Esophagus (tissue), 2 donors: Measurements from ENCODE around the gene FRAS1. TPM values are rescaled to one million over a fixed set of nuclear protein-coding genes. Genes with fewer than 3 reads are reported as not detected.

Experiments used
- H3K27ac ChIP-seq, 2 donors: one replicate each; pipeline ENCODE4 v1.5.1; 2013; ENCODE audit warnings: low read depth in 2 of 2, mild to moderate bottlenecking in 2 of 2, inconsistent platforms in 1 of 2, low read length in 1 of 2, moderate library complexity in 1 of 2
- H3K27me3 ChIP-seq, 2 donors: one replicate each; pipeline ENCODE4 v1.6.1; 2013; ENCODE audit warnings: low read length in 2 of 2, control low read depth in 1 of 2, mild to moderate bottlenecking in 1 of 2; ENCODE audit not compliant: insufficient read depth in 2 of 2, control insufficient read depth in 1 of 2
- H3K36me3 ChIP-seq, 2 donors: one replicate each; pipeline ENCODE4 v1.6.1; 2013; ENCODE audit warnings: low read length in 1 of 2; ENCODE audit not compliant: control insufficient read depth in 2 of 2, insufficient read depth in 2 of 2
- H3K4me1 ChIP-seq, 2 donors: one replicate each; pipeline ENCODE4 v1.6.1; 2013; ENCODE audit warnings: low read length in 1 of 2; ENCODE audit not compliant: control insufficient read depth in 2 of 2, insufficient read depth in 2 of 2
- H3K4me3 ChIP-seq, 2 donors: one replicate each; pipeline ENCODE4 v1.5.1; 2013; ENCODE audit warnings: low read length in 2 of 2, mild to moderate bottlenecking in 2 of 2, low read depth in 1 of 2, moderate library complexity in 1 of 2
- H3K9me3 ChIP-seq, 2 donors: one replicate each; pipeline ENCODE4 v1.6.1; 2013; ENCODE audit warnings: mild to moderate bottlenecking in 2 of 2, low read depth in 1 of 2, low read length in 1 of 2, moderate library complexity in 1 of 2; ENCODE audit not compliant: control insufficient read depth in 2 of 2, insufficient read depth in 1 of 2
- WGBS, 2 donors: extraction: QIAGEN DNeasy Blood & Tissue Kit; methylation state at CpG; one replicate each; pipeline ENCODE4 v1.1.7; 2013; 5-methylcytosine and 5-hydroxymethylcytosine counted together
- polyA plus RNA-seq, 2 donors: library from polyadenylated mRNA; stranded (reverse); fragments of 200-250 nt; gene quantifications; one replicate each; pipeline ENCODE4 v1.2.3, GENCODE V29; 2013
- donor health status: healthy with polysubstance abuse.
- donor health status: Bipolar disorder and iron deficiency.

The FRAS1 gene
- polyA plus RNA-seq, 2 donors = 0.60 to 1.6 TPM

GRCh38 chr4:78410225-78410624 is 353.1 kb downstream of the FRAS1 start:
- no peaks in the 10 kb centered on the region for H3K36me3 ChIP-seq
- no peak overlapping the region for H3K4me3 ChIP-seq
- H3K4me1 ChIP-seq = no peaks in the 10 kb centered on the region
- no peaks in the 10 kb centered on the region for H3K9me3 ChIP-seq
- H3K27me3 ChIP-seq = no peaks in the 10 kb centered on the region
- H3K27ac ChIP-seq = no peak overlapping the region

DNA sequence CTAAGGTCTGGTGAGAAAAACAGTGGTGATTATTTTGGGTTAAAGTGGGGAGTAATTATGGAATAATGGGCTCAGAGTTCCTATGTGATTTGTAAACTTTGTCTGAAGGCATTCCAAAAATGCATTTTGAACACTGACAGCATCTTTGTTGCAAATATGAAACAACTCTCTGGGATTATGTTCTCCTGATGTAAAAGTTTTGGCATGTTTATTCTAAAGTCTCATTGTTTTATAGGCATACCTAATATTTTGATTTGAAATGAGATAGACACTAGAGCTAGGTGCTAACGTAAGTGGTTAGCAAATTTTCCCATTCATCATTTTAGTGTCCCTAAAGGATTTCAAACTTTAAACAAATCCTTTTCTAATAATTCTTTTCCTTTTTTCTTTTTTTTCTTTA is 353.6 kb downstream of the FRAS1 start:
- no peaks in the 10 kb centered on the region for H3K4me1 ChIP-seq
- H3K27ac ChIP-seq = no peak overlapping the region
- 56 to 75% methylated on average over 1 of the region's 1 CpG for WGBS, 2 donors
- H3K36me3 ChIP-seq = no peaks in the 10 kb centered on the region
- H3K9me3 ChIP-seq = no peaks in the 10 kb centered on the region
- H3K27me3 ChIP-seq = no peaks in the 10 kb centered on the region
- no peak overlapping the region for H3K4me3 ChIP-seq

DNA sequence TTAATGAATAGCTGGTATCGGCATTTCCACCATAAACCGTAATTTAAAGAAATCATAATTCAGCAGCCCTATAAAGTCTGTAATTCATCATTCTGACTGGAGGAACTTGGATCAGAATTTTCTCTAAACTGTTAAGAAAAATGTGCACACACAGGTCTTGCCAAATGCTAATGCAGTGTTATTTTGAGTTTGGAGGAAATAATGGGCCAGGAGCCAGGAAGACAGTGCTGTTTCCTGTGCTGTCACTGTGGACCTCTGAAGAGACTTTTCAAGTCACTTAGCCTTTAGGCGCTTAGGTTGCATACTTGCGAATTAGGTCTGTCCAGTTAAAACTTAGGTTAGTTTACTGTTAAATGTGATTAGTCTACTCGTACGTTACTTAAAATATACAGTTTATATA is 357.0 kb downstream of the FRAS1 start:
- no peak overlapping the region for H3K27ac ChIP-seq
- H3K27me3 ChIP-seq = no peaks in the 10 kb centered on the region
- WGBS, 2 donors = 55 to 68% methylated on average over 6 of the region's 6 CpGs
- H3K9me3 ChIP-seq = no peaks in the 10 kb centered on the region
- no peaks in the 10 kb centered on the region for H3K4me1 ChIP-seq
- H3K36me3 ChIP-seq = no peaks in the 10 kb centered on the region
- H3K4me3 ChIP-seq = no peak overlapping the region

DNA sequence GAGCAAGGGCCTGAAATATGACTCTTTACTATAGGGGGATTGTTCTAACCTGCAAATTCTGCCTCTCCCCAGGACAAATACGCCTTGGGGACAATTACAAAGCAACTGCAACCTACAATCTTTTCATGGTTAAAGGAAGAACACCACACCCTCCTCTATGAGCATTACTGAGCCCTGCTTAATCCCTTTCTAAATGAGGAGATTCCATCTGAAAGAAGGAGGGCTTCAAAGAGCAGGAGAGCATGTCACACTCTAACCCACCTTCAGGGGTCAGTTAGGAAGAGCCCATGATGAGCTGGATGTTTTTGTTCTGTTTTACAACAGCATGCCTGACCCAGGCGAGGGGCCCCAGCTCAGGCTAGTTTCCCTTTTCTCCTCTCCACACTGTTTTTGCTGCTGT is 360.5 kb downstream of the FRAS1 start:
- no peaks in the 10 kb centered on the region for H3K27me3 ChIP-seq
- no peak overlapping the region for H3K4me3 ChIP-seq
- WGBS, 2 donors = 49 to 54% methylated on average over 2 of the region's 2 CpGs
- peaks cover 0 to 2% of the 10 kb centered on the region in 2 donors for H3K36me3 ChIP-seq
- H3K27ac ChIP-seq = no peak overlapping the region
- H3K9me3 ChIP-seq = no peaks in the 10 kb centered on the region
- H3K4me1 ChIP-seq = no peaks in the 10 kb centered on the region

DNA sequence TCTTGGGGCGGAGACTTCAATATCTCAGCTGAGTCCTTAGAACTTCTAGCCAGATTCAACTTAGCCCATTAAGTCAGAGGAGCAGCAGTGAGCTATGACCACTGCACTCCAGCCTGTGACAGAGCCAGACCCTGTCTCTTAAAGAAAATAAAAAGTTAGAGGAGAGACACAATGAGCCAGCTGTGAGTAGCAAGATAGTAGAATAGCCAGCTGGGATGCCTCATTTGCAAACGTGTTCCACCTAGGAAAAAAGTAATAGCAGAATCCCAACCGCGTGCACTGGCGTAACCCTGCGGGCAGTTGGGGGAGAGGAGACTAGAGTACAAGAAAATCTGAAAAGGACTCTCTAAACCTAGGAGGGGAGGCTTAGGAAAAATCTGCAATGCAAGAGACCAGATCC is 361.3 kb downstream of the FRAS1 start:
- Histone ChIP-seq H3K27ac (no peak overlapping the region), H3K4me3 (no peak overlapping the region), H3K4me1 (no peaks in the 10 kb centered on the region), H3K27me3 (no peaks in the 10 kb centered on the region), H3K9me3 (no peaks in the 10 kb centered on the region), H3K36me3 (peaks cover 0 to 2% of the 10 kb centered on the region in 2 donors)
- WGBS, 2 donors = 71 to 77% methylated on average over 6 of the region's 6 CpGs

GRCh38 chr4:78423790-78424189 is 366.7 kb downstream of the FRAS1 start:
- Histone ChIP-seq H3K4me1 (no peaks in the 10 kb centered on the region), H3K27ac (no peak overlapping the region), H3K27me3 (no peaks in the 10 kb centered on the region), H3K36me3 (peaks cover 0 to 2% of the 10 kb centered on the region in 2 donors), H3K4me3 (no peak overlapping the region), H3K9me3 (no peaks in the 10 kb centered on the region)
- 82 to 83% methylated on average over 9 of the region's 9 CpGs for WGBS, 2 donors

DNA sequence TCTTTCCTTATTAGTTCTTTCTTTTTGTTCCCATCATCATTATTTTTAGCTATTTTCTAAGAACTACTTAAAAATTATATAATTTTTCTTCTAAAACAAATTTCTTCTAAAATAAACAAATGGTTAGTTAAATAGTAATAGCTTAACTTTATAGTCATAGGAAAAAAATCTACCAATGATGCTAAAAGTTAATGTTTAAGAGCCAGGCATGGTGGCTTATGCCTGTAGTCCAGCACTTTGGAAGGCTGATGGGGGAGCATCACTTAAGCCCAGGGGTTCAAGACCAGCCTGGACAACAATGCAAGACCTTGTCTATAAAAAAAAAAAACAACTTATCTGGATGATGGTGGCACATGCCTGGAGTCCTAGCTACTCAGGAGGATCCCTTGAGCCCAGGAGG is 367.3 kb downstream of the FRAS1 start:
- Histone ChIP-seq H3K4me3 (no peak overlapping the region), H3K27ac (no peak overlapping the region), H3K36me3 (peaks cover 0 to 2% of the 10 kb centered on the region in 2 donors), H3K9me3 (no peaks in the 10 kb centered on the region), H3K27me3 (no peaks in the 10 kb centered on the region), H3K4me1 (no peaks in the 10 kb centered on the region)

DNA sequence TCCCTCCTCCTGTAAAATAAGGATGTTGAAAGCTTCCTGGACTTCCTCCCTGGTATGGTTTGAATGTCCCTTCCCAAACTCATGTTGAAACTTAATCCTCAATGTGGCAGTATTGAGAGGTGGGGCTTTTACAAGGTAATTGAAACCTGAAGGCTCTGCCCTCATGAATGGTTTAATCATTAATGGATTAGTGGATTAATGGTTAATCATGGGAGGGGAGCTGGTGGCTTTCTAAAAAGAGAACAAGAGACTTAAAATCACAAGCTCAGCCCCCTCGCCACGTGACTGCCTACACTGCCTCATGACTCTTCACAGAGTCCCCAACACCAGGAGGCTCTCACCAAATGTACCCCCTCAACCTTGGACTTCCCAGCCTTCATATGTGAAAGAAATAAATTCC is 369.8 kb downstream of the FRAS1 start:
- H3K4me1 ChIP-seq = no peaks in the 10 kb centered on the region
- 59 to 81% methylated on average over 2 of the region's 2 CpGs for WGBS, 2 donors
- no peaks in the 10 kb centered on the region for H3K36me3 ChIP-seq
- no peaks in the 10 kb centered on the region for H3K9me3 ChIP-seq
- no peak overlapping the region for H3K27ac ChIP-seq
- no peak overlapping the region for H3K4me3 ChIP-seq
- no peaks in the 10 kb centered on the region for H3K27me3 ChIP-seq

DNA sequence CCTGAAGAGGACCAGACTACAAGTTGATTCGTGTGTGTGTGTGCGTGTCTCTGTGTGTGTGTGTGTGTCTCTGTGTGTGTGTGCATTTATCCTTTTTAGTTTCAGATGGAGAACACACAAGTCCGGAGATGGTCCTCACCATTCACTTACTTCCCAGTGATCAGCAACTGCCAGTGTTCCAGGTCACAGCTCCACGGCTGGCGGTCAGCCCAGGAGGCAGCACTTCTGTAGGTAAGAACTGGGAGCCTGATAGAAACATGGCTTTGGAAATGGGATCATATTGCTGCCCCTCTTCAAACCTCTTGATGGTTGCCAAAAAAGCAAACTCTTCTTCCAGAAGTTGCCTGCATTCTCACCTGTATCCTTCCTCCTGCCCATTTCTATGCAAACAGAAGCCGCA is 371.9 kb downstream of the FRAS1 start:
- Histone ChIP-seq H3K4me1 (no peaks in the 10 kb centered on the region), H3K36me3 (no peaks in the 10 kb centered on the region), H3K27ac (no peak overlapping the region), H3K4me3 (no peak overlapping the region), H3K9me3 (no peaks in the 10 kb centered on the region), H3K27me3 (no peaks in the 10 kb centered on the region)
- 93 to 96% methylated on average over 6 of the region's 6 CpGs for WGBS, 2 donors

- H3K36me3 ChIP-seq = no peaks in the 10 kb centered on the region
- H3K27me3 ChIP-seq = no peaks in the 10 kb centered on the region
- H3K4me3 ChIP-seq = no peak overlapping the region
- no peak overlapping the region for H3K27ac ChIP-seq
- no peaks in the 10 kb centered on the region for H3K9me3 ChIP-seq
- no peaks in the 10 kb centered on the region for H3K4me1 ChIP-seq
Measured at GRCh38 chr4:78432896-78433295, 375.8 kb downstream of the FRAS1 start.
